ENCODE measurements around the gene LDB2. TPM values are rescaled to one million over a fixed set of nuclear protein-coding genes. Genes with fewer than 3 reads are reported as not detected.

Gene LDB2
- total RNA-seq, 4 donors from 2014 or later, result 7.0 to 26.4 (median 18.1) TPM

DNA sequence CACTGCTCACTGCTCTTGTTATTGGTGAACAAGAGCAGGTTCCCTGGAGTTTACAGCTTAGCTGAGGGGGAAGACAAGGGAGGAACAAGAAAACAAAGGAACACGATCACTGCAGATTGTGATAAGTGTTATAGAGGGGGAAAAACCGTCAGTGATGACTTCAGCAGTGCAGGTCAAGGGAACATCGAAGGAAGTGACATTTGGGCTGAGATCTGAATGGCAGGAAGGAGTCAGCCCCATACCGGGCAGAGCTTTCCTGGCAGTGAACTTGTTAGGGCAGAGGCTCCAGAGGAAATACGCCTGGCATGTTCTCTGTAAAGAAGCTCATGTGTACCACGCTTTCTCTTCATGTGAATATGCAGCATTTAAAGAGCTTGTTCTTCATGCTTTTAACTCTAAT lies 78.1 kb downstream of the LDB2 start:
- H3K4me3 ChIP-seq, result no peak overlapping the region
- ATAC-seq (peak; percentile 60 to 70), DNase-seq (no peak)
- intact Hi-C loops (cut with DNase I; ENCODE audit: low total_unique reads) (no loop called here), in situ Hi-C loops (cut with MboI; ENCODE audit: low sequenced_read_pairs in 4 of 4) (no loop called here)
- peak overlapping the region; percentile 14 to 60 (median 46) for H3K27ac ChIP-seq
- no peak for TF ChIP-seq POLR2A (IDR thresholded peaks at IDR 0.05)
- TF ChIP-seq, protein P1, sequence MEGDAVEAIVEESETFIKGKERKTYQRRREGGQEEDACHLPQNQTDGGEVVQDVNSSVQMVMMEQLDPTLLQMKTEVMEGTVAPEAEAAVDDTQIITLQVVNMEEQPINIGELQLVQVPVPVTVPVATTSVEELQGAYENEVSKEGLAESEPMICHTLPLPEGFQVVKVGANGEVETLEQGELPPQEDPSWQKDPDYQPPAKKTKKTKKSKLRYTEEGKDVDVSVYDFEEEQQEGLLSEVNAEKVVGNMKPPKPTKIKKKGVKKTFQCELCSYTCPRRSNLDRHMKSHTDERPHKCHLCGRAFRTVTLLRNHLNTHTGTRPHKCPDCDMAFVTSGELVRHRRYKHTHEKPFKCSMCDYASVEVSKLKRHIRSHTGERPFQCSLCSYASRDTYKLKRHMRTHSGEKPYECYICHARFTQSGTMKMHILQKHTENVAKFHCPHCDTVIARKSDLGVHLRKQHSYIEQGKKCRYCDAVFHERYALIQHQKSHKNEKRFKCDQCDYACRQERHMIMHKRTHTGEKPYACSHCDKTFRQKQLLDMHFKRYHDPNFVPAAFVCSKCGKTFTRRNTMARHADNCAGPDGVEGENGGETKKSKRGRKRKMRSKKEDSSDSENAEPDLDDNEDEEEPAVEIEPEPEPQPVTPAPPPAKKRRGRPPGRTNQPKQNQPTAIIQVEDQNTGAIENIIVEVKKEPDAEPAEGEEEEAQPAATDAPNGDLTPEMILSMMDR (IDR thresholded peaks at IDR 0.05 in 4 of 5, conservative IDR thresholded peaks at IDR 0.05 in 1 of 5), result no peak
- no peaks in the 10 kb centered on the region for H3K9me3 ChIP-seq
- H3K36me3 ChIP-seq, result no peaks in the 10 kb centered on the region
- no peaks in the 10 kb centered on the region for H3K27me3 ChIP-seq
- H3K4me1 ChIP-seq, result no peaks in the 10 kb centered on the region

DNA sequence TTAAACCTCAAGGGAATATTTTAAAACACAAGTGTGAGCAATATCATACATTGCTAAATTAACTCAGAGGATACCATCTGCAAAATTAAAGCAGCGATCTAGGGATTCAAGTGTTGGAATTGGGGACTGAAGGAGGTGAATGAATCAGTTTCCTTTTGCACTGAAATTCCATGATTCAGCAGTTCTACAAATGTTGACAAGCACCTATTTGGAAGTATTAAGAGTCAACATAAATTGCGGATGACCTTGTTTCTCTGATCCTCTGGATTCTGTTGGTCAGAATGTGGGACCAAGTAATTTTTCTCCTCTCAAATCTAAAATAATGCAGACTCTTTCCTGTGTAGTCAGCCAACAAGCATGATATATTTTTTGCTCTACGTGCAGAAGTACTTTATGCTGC lies 78.8 kb downstream of the LDB2 start:
- Histone ChIP-seq H3K9me3 (no peaks in the 10 kb centered on the region), H3K4me3 (no peak overlapping the region), H3K36me3 (no peaks in the 10 kb centered on the region), H3K27me3 (no peaks in the 10 kb centered on the region), H3K4me1 (no peaks in the 10 kb centered on the region), H3K27ac (peak overlapping the region in 3 of 4 donors; percentile 22 to 60 (median 48))
- DNase-seq (no peak), ATAC-seq (no peak)
- TF ChIP-seq, protein P1 (IDR thresholded peaks at IDR 0.05 in 4 of 5, conservative IDR thresholded peaks at IDR 0.05 in 1 of 5), result no peak
- no peak for TF ChIP-seq POLR2A (IDR thresholded peaks at IDR 0.05)
- intact Hi-C loops (cut with DNase I; ENCODE audit: low total_unique reads), result no loop called here
- in situ Hi-C loops (cut with MboI; ENCODE audit: low sequenced_read_pairs in 4 of 4), result no loop called here

DNA sequence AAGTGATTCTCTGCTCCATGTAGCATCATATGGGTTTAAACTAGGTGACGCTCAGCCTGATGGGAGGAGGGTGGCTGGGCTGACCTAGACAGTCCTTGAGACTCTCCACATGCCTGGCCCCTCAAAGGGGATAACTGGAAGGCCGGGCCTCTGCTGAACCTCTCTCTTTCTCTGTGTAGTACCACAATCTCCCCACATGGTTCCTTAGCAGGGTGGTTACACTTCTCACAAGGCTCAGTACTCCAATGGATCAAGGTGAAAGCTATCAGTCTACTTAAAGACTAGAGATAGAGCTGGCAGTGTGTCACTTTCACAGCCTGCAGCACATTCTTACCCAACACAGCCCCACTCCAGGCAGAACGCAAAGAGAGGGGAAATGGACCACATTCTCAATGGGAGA lies 80.4 kb downstream of the LDB2 start:
- intact Hi-C loops (cut with DNase I; ENCODE audit: low total_unique reads), result no loop called here
- no peaks in the 10 kb centered on the region for H3K36me3 ChIP-seq
- H3K27me3 ChIP-seq, result no peaks in the 10 kb centered on the region
- no peaks in the 10 kb centered on the region for H3K9me3 ChIP-seq
- H3K4me1 ChIP-seq, result no peaks in the 10 kb centered on the region
- H3K4me3 ChIP-seq, result no peak overlapping the region
- no peak for ATAC-seq
- H3K27ac ChIP-seq, result no peak overlapping the region
- no peak for TF ChIP-seq POLR2A (IDR thresholded peaks at IDR 0.05)
- TF ChIP-seq, protein P1 (IDR thresholded peaks at IDR 0.05 in 4 of 5, conservative IDR thresholded peaks at IDR 0.05 in 1 of 5), result no peak
- in situ Hi-C loops (cut with MboI; ENCODE audit: low sequenced_read_pairs in 4 of 4), result no loop called here
- DNase-seq, result no peak

DNA sequence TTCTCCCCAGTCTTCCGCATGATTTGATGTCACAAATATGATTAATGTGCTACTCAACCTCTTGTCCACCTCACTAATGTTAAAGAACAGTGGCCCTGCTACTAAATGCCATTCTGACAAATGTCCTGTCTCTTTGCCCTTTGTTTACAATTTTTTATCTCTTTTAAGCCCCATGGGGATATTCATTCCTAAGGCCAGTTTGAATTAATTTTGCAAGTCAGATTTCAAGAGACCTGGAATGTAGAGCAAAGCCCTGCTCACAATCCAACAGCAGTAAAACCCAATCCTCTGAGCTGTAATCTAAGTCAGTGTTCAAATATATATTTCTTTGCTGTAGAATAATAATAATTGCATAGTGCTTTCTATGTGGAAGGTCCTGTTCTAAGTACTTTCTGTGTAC lies 81.2 kb downstream of the LDB2 start:
- H3K27ac ChIP-seq, result no peak overlapping the region
- no peaks in the 10 kb centered on the region for H3K9me3 ChIP-seq
- no peaks in the 10 kb centered on the region for H3K27me3 ChIP-seq
- no peak for DNase-seq
- in situ Hi-C loops (cut with MboI; ENCODE audit: low sequenced_read_pairs in 4 of 4), result no loop called here
- H3K4me1 ChIP-seq, result no peaks in the 10 kb centered on the region
- H3K4me3 ChIP-seq, result no peak overlapping the region
- intact Hi-C loops (cut with DNase I; ENCODE audit: low total_unique reads), result no loop called here
- H3K36me3 ChIP-seq, result no peaks in the 10 kb centered on the region
- no peak for TF ChIP-seq POLR2A (IDR thresholded peaks at IDR 0.05)
- TF ChIP-seq, protein P1 (IDR thresholded peaks at IDR 0.05 in 4 of 5, conservative IDR thresholded peaks at IDR 0.05 in 1 of 5), result no peak
- no peak for ATAC-seq

DNA sequence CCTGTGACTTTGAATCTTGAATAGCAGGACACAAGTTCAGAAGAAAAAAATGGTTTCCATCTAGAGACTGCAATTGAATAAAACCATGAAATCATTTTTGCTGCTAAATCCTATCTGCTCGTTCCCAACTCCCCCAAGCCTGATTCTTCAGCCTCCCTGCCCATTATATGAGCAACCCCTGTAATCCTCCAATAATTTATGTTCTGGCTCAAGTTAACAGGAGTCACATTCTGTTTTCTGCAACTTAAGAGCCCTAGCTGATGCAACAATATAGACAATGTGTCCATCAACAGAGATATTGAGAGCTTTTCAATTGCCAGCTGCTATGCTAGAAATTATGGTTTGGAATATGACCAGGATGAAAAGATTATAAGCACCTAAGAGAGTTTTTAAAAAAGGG lies 84.1 kb downstream of the LDB2 start:
- ATAC-seq, result no peak
- intact Hi-C loops (cut with DNase I; ENCODE audit: low total_unique reads), result no loop called here
- H3K27me3 ChIP-seq, result no peaks in the 10 kb centered on the region
- H3K36me3 ChIP-seq, result no peaks in the 10 kb centered on the region
- no peaks in the 10 kb centered on the region for H3K9me3 ChIP-seq
- H3K4me3 ChIP-seq, result no peak overlapping the region
- H3K4me1 ChIP-seq, result no peaks in the 10 kb centered on the region
- no peak overlapping the region for H3K27ac ChIP-seq
- TF ChIP-seq, protein P1 (IDR thresholded peaks at IDR 0.05 in 4 of 5, conservative IDR thresholded peaks at IDR 0.05 in 1 of 5), result no peak
- TF ChIP-seq POLR2A (IDR thresholded peaks at IDR 0.05), result no peak
- in situ Hi-C loops (cut with MboI; ENCODE audit: low sequenced_read_pairs in 4 of 4), result no loop called here
- no peak for DNase-seq
